Activated CD8-positive, alpha-beta T cell treated with anti-CD3 and anti-CD28 coated beads for 36 hours (primary cell): Measurements from ENCODE around the gene ZFYVE28. TPM values are rescaled to one million over a fixed set of nuclear protein-coding genes. Genes with fewer than 3 reads are reported as not detected.
A peak's percentile ranks its signal among the peaks of the same experiment; 100 is the strongest.

ENCODE experiments used
- ATAC-seq: fragments of 200-7000 bp; cut with Tn5 transposase; one replicate; pipeline ENCODE4 v1.10.0; 2021; ENCODE audit warnings: mild to moderate bottlenecking, moderate library complexity
- CTCF ChIA-PET: fragments of 350-600 bp; sonication (Branson Sonifier 250); formaldehyde crosslinking; loops from one replicate; lab custom pipeline; 2021; ENCODE audit warnings: antibody characterized with exemption; lab: Charles Lee
- POLR2A ChIA-PET: fragments of 350-600 bp; sonication (Branson Sonifier 250); formaldehyde crosslinking; loops from one replicate; lab custom pipeline; 2021; ENCODE audit warnings: antibody characterized with exemption; lab: Charles Lee
- DNase-seq: peaks from one replicate; pipeline ENCODE4 v3.0.0-alpha.2; 2020
- H3K27ac Mint-ChIP-seq: one replicate; pipeline ENCODE4 v1.8.0; 2021; ENCODE audit warnings: mild to moderate bottlenecking, mixed read lengths
- H3K27me3 Mint-ChIP-seq: one replicate; pipeline ENCODE4 v1.8.0; 2021; ENCODE audit warnings: mixed read lengths
- H3K36me3 Mint-ChIP-seq: one replicate; pipeline ENCODE4 v1.8.0; 2021; ENCODE audit warnings: low read depth, mixed read lengths
- H3K4me1 Mint-ChIP-seq: one replicate; pipeline ENCODE4 v1.8.0; 2021; ENCODE audit warnings: low read depth, mixed read lengths
- H3K4me3 Mint-ChIP-seq: one replicate; pipeline ENCODE4 v1.8.0; 2021; ENCODE audit warnings: mild to moderate bottlenecking, moderate library complexity, mixed read lengths
- H3K9me3 Mint-ChIP-seq: one replicate; pipeline ENCODE4 v1.8.0; 2021; ENCODE audit warnings: mixed read lengths
- intact Hi-C: fragments of 100-400 bp; cut with micrococcal nuclease; formaldehyde crosslinking; loops from one replicate; pipeline ENCODE4 v1.10.0; 2022
- total RNA-seq, 2 experiments: library from RNA; stranded (reverse); gene quantifications; one replicate each; pipeline ENCODE4 v1.2.3, GENCODE V29; 2021
- TF ChIP-seq, protein P1 (sequence below): fragments of 200-600 bp; IDR thresholded peaks from one replicate; pipeline ENCODE4 v1.8.0; 2022; ENCODE audit warnings: antibody characterized with exemption, mild to moderate bottlenecking

The ZFYVE28 gene
- total RNA-seq, 2 experiments from 2014 or later, result 4.9 to 7.0 TPM

DNA sequence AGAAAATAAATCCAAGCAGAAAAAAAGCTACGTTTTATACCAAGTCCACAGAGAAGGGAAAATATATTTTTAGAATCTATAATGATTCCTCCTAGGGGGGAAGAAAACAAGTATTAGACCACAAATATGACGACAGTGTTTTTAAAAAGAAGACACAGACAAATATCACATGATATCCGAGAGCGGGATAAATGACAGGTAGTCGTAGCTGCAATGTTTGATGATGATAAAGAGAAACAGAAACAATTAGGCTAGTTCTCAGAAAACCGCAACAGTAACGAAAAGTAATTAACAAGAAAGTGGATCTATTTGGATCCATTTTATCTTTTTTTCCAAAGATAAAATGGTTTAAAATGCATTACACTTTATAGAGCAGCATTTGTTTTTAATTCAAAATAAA, 177.4 kb downstream of the ZFYVE28 start:
- no peak for DNase-seq

DNA sequence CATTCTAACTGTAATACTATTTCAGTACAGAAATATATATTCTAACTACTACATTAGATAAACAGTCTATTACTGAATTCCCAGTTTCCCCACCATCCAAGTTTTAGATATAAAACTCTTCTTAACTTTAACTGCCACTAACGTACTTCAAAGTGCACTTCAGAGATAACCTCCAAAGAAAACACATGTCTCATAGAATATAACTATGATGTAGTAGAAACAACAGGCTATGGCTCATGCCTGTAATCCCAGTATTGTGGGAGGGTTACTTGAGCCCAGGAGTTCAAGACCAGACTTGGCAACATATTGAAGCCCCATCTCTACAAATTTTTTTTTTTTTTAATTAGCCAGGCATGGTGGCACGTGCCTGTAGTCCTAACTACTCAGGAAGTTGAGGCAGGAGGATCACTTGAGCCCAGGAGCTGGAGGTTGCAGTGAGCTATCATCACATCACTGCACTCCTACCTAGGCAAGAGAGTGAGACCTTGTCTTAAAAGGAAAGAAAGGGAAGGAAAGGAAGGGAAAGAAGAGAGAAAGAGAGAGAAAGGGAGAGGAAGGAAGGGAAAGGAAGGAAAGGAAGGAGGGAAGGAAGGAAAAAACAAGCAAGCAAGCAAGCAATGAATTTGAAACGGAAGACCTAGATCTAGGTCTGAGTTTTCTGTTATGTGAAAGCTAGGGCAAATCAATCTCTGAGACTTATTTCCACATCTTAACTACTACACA, 181.3 kb downstream of the ZFYVE28 start:
- ATAC-seq (no peak), DNase-seq (no peak)
- Mint-ChIP-seq H3K27ac (no peak overlapping the region), H3K9me3 (no peaks in the 10 kb centered on the region), H3K36me3 (peaks cover 39% of the 10 kb centered on the region), H3K4me3 (no peak overlapping the region), H3K27me3 (no peaks in the 10 kb centered on the region), H3K4me1 (peaks cover 53% of the 10 kb centered on the region)
- TF ChIP-seq, protein P1, sequence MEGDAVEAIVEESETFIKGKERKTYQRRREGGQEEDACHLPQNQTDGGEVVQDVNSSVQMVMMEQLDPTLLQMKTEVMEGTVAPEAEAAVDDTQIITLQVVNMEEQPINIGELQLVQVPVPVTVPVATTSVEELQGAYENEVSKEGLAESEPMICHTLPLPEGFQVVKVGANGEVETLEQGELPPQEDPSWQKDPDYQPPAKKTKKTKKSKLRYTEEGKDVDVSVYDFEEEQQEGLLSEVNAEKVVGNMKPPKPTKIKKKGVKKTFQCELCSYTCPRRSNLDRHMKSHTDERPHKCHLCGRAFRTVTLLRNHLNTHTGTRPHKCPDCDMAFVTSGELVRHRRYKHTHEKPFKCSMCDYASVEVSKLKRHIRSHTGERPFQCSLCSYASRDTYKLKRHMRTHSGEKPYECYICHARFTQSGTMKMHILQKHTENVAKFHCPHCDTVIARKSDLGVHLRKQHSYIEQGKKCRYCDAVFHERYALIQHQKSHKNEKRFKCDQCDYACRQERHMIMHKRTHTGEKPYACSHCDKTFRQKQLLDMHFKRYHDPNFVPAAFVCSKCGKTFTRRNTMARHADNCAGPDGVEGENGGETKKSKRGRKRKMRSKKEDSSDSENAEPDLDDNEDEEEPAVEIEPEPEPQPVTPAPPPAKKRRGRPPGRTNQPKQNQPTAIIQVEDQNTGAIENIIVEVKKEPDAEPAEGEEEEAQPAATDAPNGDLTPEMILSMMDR, result no peak
- POLR2A ChIA-PET, result interaction anchor here (0.7 kb wide), 1 partner anchor 175 kb away, joined by 3 read pairs; no protein-coding TSS in a partner anchor
- CTCF ChIA-PET, result interaction anchor here (1.6 to 7.9 kb wide), 3 partner anchors 18 to 225 kb away, joined by 3 to 63 read pairs (median 4); no protein-coding TSS in a partner anchor
- intact Hi-C loops, result no loop called here

More for the DNA sequence above, 177.4 kb downstream of the ZFYVE28 start:
- H3K27me3 Mint-ChIP-seq, result no peaks in the 10 kb centered on the region
- peak overlapping the region; percentile 88 for H3K27ac Mint-ChIP-seq
- no peaks in the 10 kb centered on the region for H3K9me3 Mint-ChIP-seq
- peaks cover 31% of the 10 kb centered on the region for H3K36me3 Mint-ChIP-seq
- H3K4me3 Mint-ChIP-seq, result peak overlapping the region; percentile 83
- peaks cover 55% of the 10 kb centered on the region for H3K4me1 Mint-ChIP-seq
- ChIA-PET CTCF (interaction anchor here (0.6 to 2.3 kb wide), 12 partner anchors 17 to 228 kb away, joined by 3 to 15 read pairs (median 4); partner anchors contain the start of genes CFAP99, RNF4 and ZFYVE28), POLR2A (interaction anchor here (0.6 to 3.0 kb wide), 8 partner anchors 10 to 242 kb away, joined by 3 to 17 read pairs (median 4); partner anchors contain the start of genes NELFA and RNF4)
- TF ChIP-seq, protein P1, result no peak
- no peak for ATAC-seq
- intact Hi-C loops, result loop anchor here (5.0 kb wide), 1 partner anchor 171 kb away; no protein-coding TSS in a partner anchor

DNA sequence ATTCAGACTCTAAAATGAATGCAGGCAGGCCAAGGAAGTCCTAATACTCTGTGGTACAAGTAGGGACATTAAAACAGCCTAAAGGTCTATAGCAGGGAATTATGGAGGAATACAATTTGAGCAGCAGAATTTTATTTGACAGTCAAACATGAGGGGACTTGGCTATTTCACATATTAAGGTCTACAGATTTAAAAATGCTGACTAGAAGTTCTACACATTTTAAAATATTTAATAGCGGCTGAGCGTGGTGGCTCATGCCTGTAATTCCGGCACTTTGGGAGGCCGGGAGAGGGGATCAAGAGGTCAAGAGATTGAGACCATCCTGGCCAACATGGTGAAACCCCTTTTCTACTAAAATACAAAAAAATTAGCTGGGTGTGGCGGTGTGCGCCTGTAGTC, 187.4 kb downstream of the ZFYVE28 start:
- DNase-seq (no peak), ATAC-seq (no peak)
- TF ChIP-seq, protein P1, result no peak
- Mint-ChIP-seq H3K27ac (no peak overlapping the region), H3K36me3 (peaks cover 9% of the 10 kb centered on the region), H3K4me3 (no peak overlapping the region), H3K4me1 (peaks cover 25% of the 10 kb centered on the region), H3K27me3 (no peaks in the 10 kb centered on the region), H3K9me3 (no peaks in the 10 kb centered on the region)
- intact Hi-C loops, result no loop called here
- POLR2A ChIA-PET, result no interaction called here
- CTCF ChIA-PET, result interaction anchor here (0.8 to 7.9 kb wide), 3 partner anchors 11 to 12 kb away, joined by 3 to 63 read pairs (median 14); partner anchors contain the start of genes HAUS3 and POLN

DNA sequence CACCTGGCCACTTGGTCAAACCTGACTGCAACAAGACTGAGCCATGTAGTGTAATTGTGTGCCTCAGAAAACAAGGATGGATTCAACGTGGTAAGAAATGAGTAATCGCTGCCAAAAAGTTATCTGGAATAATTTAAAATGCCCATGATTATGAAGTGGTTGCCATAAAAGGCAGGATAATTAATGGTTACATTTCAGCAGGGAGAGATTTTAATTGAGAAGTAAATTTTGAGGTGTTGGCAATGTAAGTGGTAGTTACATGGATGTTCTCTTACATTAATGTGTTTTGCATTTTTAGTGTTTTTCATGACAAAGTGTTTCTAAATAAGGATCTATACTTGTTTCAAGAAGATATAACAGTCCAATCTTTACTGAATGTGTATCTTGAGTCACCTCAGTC, 192.2 kb downstream of the ZFYVE28 start:
- peaks cover 4% of the 10 kb centered on the region for H3K36me3 Mint-ChIP-seq
- intact Hi-C loops, result loop anchor here (10.0 kb wide), 1 partner anchor 129 kb away; no protein-coding TSS in a partner anchor
- H3K4me3 Mint-ChIP-seq, result no peak overlapping the region
- H3K27ac Mint-ChIP-seq, result no peak overlapping the region
- TF ChIP-seq, protein P1, result no peak
- DNase-seq, result no peak
- POLR2A ChIA-PET, result interaction anchor here (1.3 kb wide), 1 partner anchor 15 kb away, joined by 4 read pairs; no protein-coding TSS in a partner anchor
- no peaks in the 10 kb centered on the region for H3K27me3 Mint-ChIP-seq
- H3K9me3 Mint-ChIP-seq, result no peaks in the 10 kb centered on the region
- H3K4me1 Mint-ChIP-seq, result peaks cover 5% of the 10 kb centered on the region
- ATAC-seq, result no peak
- CTCF ChIA-PET, result interaction anchor here (1.0 kb wide), 1 partner anchor 12 kb away, joined by 3 read pairs; no protein-coding TSS in a partner anchor
